ENCODE data around the gene EIF4G3. TPM values are rescaled to one million over a fixed set of nuclear protein-coding genes. Genes with fewer than 3 reads are reported as not detected.
A peak's percentile ranks its signal among the peaks of the same experiment; 100 is the strongest.
"Not testable (repeated sequence)": the region's sequence is repeated elsewhere in the genome, so short reads cannot be mapped to it uniquely, and the experiment has no call there.

Gene EIF4G3
- polyA plus RNA-seq (2014; cell fraction: cytosol; rRNA removed) = 32.1 and 36.3 TPM in 2 replicates
- polyA plus RNA-seq (2014; cell fraction: nucleus; rRNA removed) = 21.3 and 37.0 TPM in 2 replicates

GRCh38 chr1:21176586-21177555 is at the start of gene EIF4G3:
Gene EIF4G3, minus strand, starts transcription at chr1:21176897. Its CDS starts 174,155 bp downstream, at chr1:21002742.
- peak; percentile 96 for DNase-seq (ENCODE audit: low spot score)

- DNase-seq (ENCODE audit: low spot score) = no peak
These were observed 48.4 kb upstream of the EIF4G3 start for GRCh38 chr1:21225065-21225464.

- no peak for DNase-seq (ENCODE audit: low spot score)
These were observed 44.1 kb upstream of the EIF4G3 start for GRCh38 chr1:21220815-21221214.

- no peak for DNase-seq (ENCODE audit: low spot score)
These were observed 43.0 kb upstream of the EIF4G3 start for GRCh38 chr1:21219674-21220073.

GRCh38 chr1:21217812-21218596 is 41.3 kb upstream of the EIF4G3 start:
- no peak for DNase-seq (ENCODE audit: low spot score)

- DNase-seq (ENCODE audit: low spot score) = no peak
These were observed 40.4 kb upstream of the EIF4G3 start for GRCh38 chr1:21216835-21217811.

- no peak for DNase-seq (ENCODE audit: low spot score)
These were observed 35.4 kb upstream of the EIF4G3 start for GRCh38 chr1:21212126-21212525.

- DNase-seq (ENCODE audit: low spot score) = peak; percentile 73
These were observed 31.5 kb upstream of the EIF4G3 start for GRCh38 chr1:21208137-21208700.

GRCh38 chr1:21206117-21206516 is 29.4 kb upstream of the EIF4G3 start:
- peak; percentile 48 for DNase-seq (ENCODE audit: low spot score)

- DNase-seq (ENCODE audit: low spot score) = no peak
These were observed 28.7 kb upstream of the EIF4G3 start for GRCh38 chr1:21205416-21205815.

- DNase-seq (ENCODE audit: low spot score) = no peak
These were observed 25.0 kb upstream of the EIF4G3 start for GRCh38 chr1:21201650-21202049.

- not testable (repeated sequence) for DNase-seq (ENCODE audit: low spot score)
These were observed 24.5 kb upstream of the EIF4G3 start for GRCh38 chr1:21201238-21201637.

GRCh38 chr1:21200767-21201166 is 24.1 kb upstream of the EIF4G3 start:
- DNase-seq (ENCODE audit: low spot score) = no peak

GRCh38 chr1:21198929-21199328 is 22.2 kb upstream of the EIF4G3 start:
- no peak for DNase-seq (ENCODE audit: low spot score)

- DNase-seq (ENCODE audit: low spot score) = no peak
These were observed 16.2 kb upstream of the EIF4G3 start for GRCh38 chr1:21192871-21193270.

- DNase-seq (ENCODE audit: low spot score) = no peak
These were observed 15.6 kb upstream of the EIF4G3 start for GRCh38 chr1:21192284-21192683.

- not testable (repeated sequence) for DNase-seq (ENCODE audit: low spot score)
These were observed 14.1 kb upstream of the EIF4G3 start for GRCh38 chr1:21190771-21191170.

GRCh38 chr1:21189906-21190500 is 13.3 kb upstream of the EIF4G3 start:
- no peak for DNase-seq (ENCODE audit: low spot score)

- DNase-seq (ENCODE audit: low spot score) = no peak
These were observed 12.7 kb upstream of the EIF4G3 start for GRCh38 chr1:21189421-21189820.

GRCh38 chr1:21188235-21188634 is 11.5 kb upstream of the EIF4G3 start:
- no peak for DNase-seq (ENCODE audit: low spot score)
